ENCODE results near the gene TRAF3.
A peak's percentile ranks its signal among the peaks of the same experiment; 100 is the strongest.
"Not testable (repeated sequence)": the region's sequence is repeated elsewhere in the genome, so short reads cannot be mapped to it uniquely, and the experiment has no call there.

Gene TRAF3

GRCh38 chr14:102867826-102868580, 90.8 kb downstream of the TRAF3 start:
- no peak for DNase-seq

DNA sequence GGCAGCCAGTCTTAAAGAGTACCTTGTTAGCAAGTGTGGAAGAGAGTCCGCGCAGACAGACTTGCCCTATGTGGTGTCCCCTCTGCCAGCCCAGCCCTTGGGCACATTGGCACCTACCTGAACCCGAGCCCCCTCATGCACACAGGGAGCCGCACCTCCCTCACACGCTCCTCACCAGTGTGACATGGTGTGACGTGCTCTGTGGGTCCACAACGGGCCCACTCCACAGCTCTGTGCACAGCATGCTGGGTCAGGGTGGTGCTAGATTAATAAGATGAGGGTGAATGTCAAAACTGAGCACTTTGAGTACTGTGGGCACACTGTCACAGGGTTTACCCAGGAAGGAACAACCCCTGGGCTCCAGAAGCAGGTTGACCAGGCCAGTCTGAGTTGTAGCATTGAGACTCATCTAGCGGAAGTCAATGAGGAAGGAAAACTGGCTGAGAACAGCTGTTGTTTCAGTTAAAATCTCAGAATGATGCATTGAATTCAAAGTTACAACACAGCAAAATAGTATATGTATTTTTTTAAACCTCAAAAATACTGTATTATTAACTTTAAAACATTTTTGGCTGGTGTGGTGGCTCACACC, 91.8 kb downstream of the TRAF3 start:
- DNase-seq, result no peak

DNA sequence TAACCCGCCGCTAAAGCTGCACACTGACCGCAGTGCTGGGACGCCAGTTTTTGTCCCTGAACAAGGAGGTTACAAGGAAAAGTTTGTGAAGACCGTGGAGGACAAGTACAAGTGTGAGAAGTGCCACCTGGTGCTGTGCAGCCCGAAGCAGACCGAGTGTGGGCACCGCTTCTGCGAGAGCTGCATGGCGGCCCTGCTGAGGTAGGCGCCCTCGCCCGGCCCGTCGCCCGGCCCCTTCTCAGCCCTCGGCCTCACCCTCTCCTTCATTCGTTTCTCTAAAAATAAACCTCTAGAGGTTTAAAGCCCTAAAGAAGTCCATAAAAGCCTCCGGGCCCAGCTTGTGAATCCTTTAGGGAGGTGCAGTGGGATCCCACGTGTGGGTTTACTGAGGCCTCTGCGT, 93.0 kb downstream of the TRAF3 start:
- DNase-seq, result no peak

DNA sequence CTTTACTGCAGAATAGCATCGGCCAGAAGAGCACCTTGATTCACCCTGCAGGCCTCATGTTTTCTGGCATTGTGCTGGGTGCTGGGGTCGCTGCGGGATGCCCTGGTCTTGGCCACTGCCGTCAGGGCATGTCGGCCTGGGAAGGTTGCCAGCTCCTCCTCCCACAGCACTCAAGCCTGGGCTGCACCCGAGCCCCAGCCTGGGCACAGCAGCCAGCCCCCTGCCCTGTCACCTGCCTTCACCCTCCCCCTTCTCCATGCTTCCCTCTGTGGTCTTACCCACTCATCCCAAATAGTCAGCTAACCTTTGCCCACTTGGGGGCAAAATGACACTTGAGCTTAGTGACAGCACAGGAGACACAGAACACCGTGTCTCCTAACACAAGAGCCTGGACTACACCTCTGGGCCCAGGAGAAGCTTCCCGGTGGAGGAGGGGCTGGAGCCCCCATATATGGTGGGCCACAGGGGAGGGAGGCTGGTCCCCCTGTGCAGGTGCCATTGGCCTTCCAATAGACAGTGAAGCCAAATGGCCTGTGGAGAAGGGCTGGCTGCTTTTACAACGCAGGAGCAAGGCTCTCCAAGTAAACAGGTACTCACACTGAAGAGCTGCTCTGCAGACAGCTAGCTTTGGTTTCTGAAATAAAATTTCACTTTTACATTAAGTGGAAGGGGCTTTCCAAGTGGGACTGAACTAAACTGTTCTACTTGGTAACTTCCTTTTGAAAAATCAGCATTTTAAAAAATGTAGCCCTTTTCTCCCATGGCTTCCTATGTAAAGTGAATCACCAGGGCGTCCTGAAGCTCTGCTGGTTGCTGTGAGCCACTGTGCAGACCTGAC, 94.0 kb downstream of the TRAF3 start:
- DNase-seq, result no peak

- DNase-seq, result no peak
Observed at GRCh38 chr14:102872020-102872419, 94.8 kb downstream of the TRAF3 start.

GRCh38 chr14:102873131-102873530, 95.9 kb downstream of the TRAF3 start:
- DNase-seq, result no peak

DNA sequence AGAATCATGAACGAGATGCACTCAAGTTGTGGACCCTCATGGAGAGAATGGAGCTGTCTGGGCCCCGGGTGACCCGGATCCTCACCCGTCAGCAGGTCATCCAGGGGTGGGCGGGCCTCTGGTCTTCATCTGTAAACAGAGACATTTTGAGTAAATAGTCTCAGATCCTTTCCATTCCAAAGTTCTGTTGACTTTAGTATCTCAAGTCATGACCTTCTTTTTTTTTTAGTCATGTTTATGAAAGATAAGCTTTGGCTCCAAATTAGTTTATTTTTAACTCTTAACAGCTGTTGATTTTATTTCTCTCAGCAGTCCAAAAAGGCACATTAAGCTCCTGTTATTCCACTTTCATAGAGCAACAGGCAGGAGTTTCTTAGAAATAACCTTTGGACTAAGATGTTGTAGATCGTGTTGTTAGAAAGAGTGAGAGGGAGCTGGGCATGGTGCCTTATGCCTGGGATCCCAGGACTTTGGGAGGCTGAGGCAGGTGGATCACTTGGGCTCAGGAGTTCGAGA, 96.4 kb downstream of the TRAF3 start:
- DNase-seq, result no peak

DNA sequence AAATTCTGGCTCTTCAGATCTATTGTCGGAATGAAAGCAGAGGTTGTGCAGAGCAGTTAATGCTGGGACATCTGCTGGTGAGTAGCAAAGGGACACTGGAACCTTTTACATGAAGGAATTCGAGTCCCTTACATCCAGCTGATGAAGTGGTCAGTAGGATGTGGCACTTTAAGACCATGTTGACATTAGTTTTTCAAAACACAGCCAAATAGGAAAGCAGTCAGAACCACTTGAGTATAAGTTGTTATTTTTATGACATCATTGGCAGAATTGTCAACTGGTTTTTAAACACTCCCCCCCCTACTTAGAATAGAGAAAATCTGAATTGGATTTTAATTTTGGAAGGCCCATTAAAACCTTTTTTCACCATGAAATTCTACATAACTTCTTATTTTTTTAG, 98.4 kb downstream of the TRAF3 start:
- no peak for DNase-seq

DNA sequence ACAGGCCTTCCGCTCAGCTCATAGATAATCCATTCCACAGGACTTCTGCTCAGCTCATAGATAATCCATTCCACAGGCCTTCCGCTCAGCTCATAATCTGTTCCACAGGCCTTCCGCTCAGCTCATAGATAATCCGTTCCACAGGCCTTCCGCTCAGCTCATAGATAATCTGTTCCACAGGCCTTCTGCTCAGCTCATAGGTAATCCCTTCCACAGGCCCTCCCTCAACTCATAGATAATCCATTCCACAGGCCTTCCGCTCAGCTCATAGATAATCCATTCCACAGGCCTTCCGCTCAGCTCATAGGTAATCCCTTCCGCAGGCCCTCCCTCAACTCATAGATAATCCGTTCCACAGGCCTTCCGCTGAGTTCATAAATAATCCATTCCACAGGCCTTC, 100.3 kb downstream of the TRAF3 start:
- DNase-seq, result not testable (repeated sequence)

GRCh38 chr14:102878174-102878969, 101.1 kb downstream of the TRAF3 start:
- DNase-seq, result no peak

GRCh38 chr14:102878970-102879460, 101.8 kb downstream of the TRAF3 start:
- DNase-seq, result no peak

DNA sequence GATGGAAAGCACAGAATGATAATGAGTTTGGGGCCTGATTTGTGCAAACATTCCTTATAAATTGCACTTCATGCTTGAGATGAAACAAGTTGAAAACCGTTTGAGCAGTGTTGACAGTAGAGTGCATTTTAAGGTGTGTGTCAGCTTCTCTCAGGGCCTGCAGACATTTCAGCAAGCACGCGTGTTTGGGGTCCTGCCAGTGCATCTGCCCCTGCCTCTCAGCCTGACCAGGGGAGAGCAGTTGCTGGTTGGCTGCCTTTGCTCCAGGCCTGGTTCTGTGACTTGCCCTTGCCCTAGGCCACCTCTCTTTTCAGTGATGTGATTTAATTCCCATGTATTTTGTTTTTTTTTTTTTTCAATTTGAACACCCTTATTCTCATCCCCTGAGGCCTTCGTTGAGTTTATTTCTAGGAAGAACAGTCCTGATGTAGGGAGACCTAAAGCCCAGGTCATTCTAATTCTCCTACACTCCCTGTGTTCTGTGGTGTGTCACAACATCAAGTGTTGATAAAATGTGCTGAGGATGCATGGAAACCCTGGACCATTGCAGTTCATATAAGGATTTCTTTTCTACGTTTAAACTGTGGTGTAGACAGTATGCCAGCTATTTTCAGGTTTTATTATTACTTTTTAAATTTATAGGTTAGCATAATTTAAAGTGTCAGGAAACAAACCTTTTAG, 105.1 kb downstream of the TRAF3 start:
- DNase-seq, result no peak

GRCh38 chr14:102883089-102883541, 105.9 kb downstream of the TRAF3 start:
- no peak for DNase-seq

DNA sequence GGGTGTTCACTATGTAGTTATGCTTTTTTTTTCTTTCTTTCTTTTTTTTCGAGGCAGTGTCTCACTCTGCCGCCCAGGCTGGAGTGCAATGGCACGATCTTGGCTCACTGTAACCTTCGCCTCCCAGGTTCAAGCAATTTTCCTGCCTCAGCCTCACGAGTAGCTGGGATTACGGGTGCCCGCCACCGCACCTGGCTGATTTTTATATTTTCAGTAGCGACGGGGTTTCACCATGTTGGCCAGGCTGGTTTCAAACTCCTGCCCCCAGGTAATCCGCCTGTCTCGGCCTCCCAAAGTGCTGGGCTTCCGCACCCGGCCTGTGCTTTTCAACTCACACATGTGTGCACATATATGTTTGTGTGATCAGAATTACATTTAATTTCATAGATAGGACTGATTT, 106.3 kb downstream of the TRAF3 start:
- peak; percentile 32 for DNase-seq

DNA sequence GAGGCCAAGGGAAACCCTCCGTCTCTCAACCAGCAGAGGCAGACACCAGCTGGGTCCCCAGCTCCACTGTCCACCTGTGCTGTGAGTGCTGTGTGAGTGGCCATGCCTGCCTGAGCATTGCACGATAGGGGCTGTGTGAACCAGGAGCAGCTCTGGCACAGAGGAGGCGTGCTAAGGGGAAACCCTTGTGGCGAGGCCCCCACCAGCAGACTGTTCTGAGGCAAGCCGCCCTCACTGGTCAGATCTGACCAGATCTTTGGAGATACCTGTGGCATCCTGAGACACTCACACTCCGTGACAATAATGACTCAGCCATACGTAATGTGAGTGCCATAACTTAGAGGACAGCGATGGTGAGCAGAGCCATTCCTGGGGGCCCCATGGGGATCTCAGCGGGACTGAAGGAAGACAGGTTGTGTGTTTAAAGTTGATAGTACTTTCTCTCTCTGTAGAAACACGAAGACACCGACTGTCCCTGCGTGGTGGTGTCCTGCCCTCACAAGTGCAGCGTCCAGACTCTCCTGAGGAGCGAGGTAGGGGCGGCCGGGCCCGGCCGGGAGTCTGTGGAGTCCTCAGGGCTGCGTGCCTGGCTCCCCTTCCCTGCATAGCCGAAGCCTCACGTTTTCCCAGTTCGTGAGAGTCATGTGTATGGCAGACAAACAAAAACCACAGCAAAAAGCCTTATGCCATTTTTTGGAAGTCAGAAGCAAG, 108.6 kb downstream of the TRAF3 start:
- DNase-seq, result no peak

- no peak for DNase-seq
Observed at GRCh38 chr14:102888748-102889147, 111.5 kb downstream of the TRAF3 start.

- no peak for DNase-seq
Observed at GRCh38 chr14:102889615-102890014, 112.4 kb downstream of the TRAF3 start.

- DNase-seq, result no peak
Observed at GRCh38 chr14:102891111-102891510, 113.9 kb downstream of the TRAF3 start.

DNA sequence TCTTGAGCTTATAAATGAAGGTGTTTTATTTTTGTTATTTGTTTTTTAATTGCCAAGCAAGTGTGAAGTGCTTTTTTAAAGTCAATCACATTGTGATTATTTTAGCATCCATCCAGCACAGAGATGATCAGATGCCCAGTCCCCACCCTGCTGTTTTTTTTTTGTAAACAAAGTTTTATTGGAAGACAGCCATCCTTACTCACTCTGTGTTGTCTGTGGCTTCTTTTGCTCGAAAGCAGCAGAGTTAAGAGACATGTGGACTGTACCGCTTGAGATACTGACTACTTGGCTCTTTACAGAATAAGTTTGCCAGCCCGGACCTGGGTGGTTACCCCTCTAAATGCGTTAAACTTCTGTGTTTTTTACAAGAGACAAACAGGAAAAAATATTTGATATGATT, 114.3 kb downstream of the TRAF3 start:
- DNase-seq, result no peak

DNA sequence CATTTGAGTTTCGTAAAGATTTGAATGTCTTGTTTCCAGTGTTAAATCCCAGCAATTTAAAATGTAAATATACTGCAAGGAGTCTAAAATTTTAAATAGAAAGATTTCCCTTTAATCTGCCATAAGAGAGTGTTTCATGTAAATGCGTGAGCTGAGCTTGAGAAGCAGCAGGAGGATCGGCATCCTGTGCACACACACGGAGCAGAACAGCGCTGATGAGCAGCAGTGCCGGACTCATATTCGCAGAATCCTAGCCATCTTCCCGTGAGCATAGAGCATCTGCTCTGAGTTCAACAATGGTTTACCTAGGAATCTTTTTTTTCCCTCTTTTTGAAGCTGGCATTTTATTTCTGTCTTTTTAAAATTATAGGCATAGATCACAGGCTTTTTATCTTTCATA, 115.4 kb downstream of the TRAF3 start:
- no peak for DNase-seq

GRCh38 chr14:102893452-102893851, 116.2 kb downstream of the TRAF3 start:
- DNase-seq, result no peak
